ENCODE measurements around the gene LIMCH1.

The LIMCH1 gene

GRCh38 chr4:41624765-41625164, 86.8 kb downstream of the LIMCH1 start:
- Histone ChIP-seq H2BK15ac (ENCODE audit: low read length) (no peak overlapping the region), H3K36me3 (replicated peaks in 1 of 2; ENCODE audit: control insufficient read depth in 2 of 2, insufficient read depth in 2 of 2, low read length in 2 of 2) (peaks cover 0 to 14% of the 10 kb centered on the region in 2 donors), H3K27me3 (ENCODE audit: control insufficient read depth in 3 of 3, insufficient read depth in 3 of 3, low read depth in 1 of 3, low read length in 3 of 3) (no peaks in the 10 kb centered on the region), H3K4me3 (ENCODE audit: low read length in 2 of 2) (no peak overlapping the region), H3K14ac (ENCODE audit: low read length) (no peak overlapping the region), H3K4ac (ENCODE audit: low read length) (no peak overlapping the region), H4K91ac (ENCODE audit: low read depth, low read length, poor library complexity) (no peak overlapping the region), H2BK120ac (ENCODE audit: low read depth, low read length) (no peak overlapping the region), H3K27ac (replicated peaks; ENCODE audit: low read length) (no peak overlapping the region), H2AK5ac (ENCODE audit: low read depth, low read length) (no peak overlapping the region), H2BK12ac (ENCODE audit: low read length) (no peak overlapping the region), H2BK5ac (ENCODE audit: low read length) (no peak overlapping the region), H3K4me1 (ENCODE audit: control insufficient read depth in 2 of 2, insufficient read depth in 1 of 2, low read depth in 1 of 2, low read length in 2 of 2) (peaks cover 0 to 12% of the 10 kb centered on the region in 2 donors), H3K18ac (ENCODE audit: low read length) (no peak overlapping the region), H4K8ac (ENCODE audit: low read depth, low read length) (no peak overlapping the region), H3K79me1 (ENCODE audit: low read depth, low read length) (no peaks in the 10 kb centered on the region), H2AFZ (ENCODE audit: low read length) (no peak overlapping the region), H3K4me2 (ENCODE audit: insufficient read depth, low read length, poor library complexity, severe bottlenecking) (no peak overlapping the region), H3K9me3 (replicated peaks in 1 of 2; ENCODE audit: control insufficient read depth in 2 of 2, insufficient read depth in 1 of 2, low read depth in 1 of 2, low read length in 2 of 2) (no peaks in the 10 kb centered on the region), H3K9ac (ENCODE audit: low read depth, low read length, poor library complexity) (no peak overlapping the region), H3K23ac (ENCODE audit: low read depth, low read length, poor library complexity) (no peak overlapping the region)
- DNase-seq (ENCODE audit: low spot score) = no peak
- WGBS, 2 donors (ENCODE audit: extremely low coverage in 2 of 2, insufficient read length in 2 of 2, insufficient replicate concordance in 1 of 2) = no CpG with 5 or more reads among the region's 3 CpGs

- Histone ChIP-seq H2BK15ac (ENCODE audit: low read length) (no peak overlapping the region), H3K4me1 (ENCODE audit: control insufficient read depth in 2 of 2, insufficient read depth in 1 of 2, low read depth in 1 of 2, low read length in 2 of 2) (peaks cover 0 to 10% of the 10 kb centered on the region in 2 donors), H3K4me3 (ENCODE audit: low read length in 2 of 2) (no peak overlapping the region), H3K36me3 (replicated peaks in 1 of 2; ENCODE audit: control insufficient read depth in 2 of 2, insufficient read depth in 2 of 2, low read length in 2 of 2) (peaks cover 0 to 7% of the 10 kb centered on the region in 2 donors), H3K27ac (replicated peaks; ENCODE audit: low read length) (no peak overlapping the region), H3K79me1 (ENCODE audit: low read depth, low read length) (no peaks in the 10 kb centered on the region), H2AFZ (ENCODE audit: low read length) (no peak overlapping the region), H2AK5ac (ENCODE audit: low read depth, low read length) (no peak overlapping the region), H4K91ac (ENCODE audit: low read depth, low read length, poor library complexity) (no peak overlapping the region), H2BK5ac (ENCODE audit: low read length) (no peak overlapping the region), H3K14ac (ENCODE audit: low read length) (no peak overlapping the region), H3K4ac (ENCODE audit: low read length) (no peak overlapping the region), H3K23ac (ENCODE audit: low read depth, low read length, poor library complexity) (no peak overlapping the region), H4K8ac (ENCODE audit: low read depth, low read length) (no peak overlapping the region), H3K27me3 (ENCODE audit: control insufficient read depth in 3 of 3, insufficient read depth in 3 of 3, low read depth in 1 of 3, low read length in 3 of 3) (no peaks in the 10 kb centered on the region), H3K4me2 (ENCODE audit: insufficient read depth, low read length, poor library complexity, severe bottlenecking) (no peak overlapping the region), H2BK12ac (ENCODE audit: low read length) (no peak overlapping the region), H3K18ac (ENCODE audit: low read length) (no peak overlapping the region), H3K9me3 (replicated peaks in 1 of 2; ENCODE audit: control insufficient read depth in 2 of 2, insufficient read depth in 1 of 2, low read depth in 1 of 2, low read length in 2 of 2) (no peaks in the 10 kb centered on the region), H3K9ac (ENCODE audit: low read depth, low read length, poor library complexity) (no peak overlapping the region), H2BK120ac (ENCODE audit: low read depth, low read length) (no peak overlapping the region)
- no peak for DNase-seq (ENCODE audit: low spot score)
- WGBS, 2 donors (ENCODE audit: extremely low coverage in 2 of 2, insufficient read length in 2 of 2, insufficient replicate concordance in 1 of 2) = no CpG with 5 or more reads among the region's 5 CpGs
Measured at GRCh38 chr4:41625531-41625930, 87.6 kb downstream of the LIMCH1 start.

- H3K79me1 ChIP-seq (ENCODE audit: low read depth, low read length) = no peaks in the 10 kb centered on the region
- no peak overlapping the region for H2BK12ac ChIP-seq (ENCODE audit: low read length)
- H3K4ac ChIP-seq (ENCODE audit: low read length) = no peak overlapping the region
- WGBS, 2 donors (ENCODE audit: extremely low coverage in 2 of 2, insufficient read length in 2 of 2, insufficient replicate concordance in 1 of 2) = no CpG with 5 or more reads among the region's 2 CpGs
- no peak overlapping the region for H3K4me3 ChIP-seq (ENCODE audit: low read length in 2 of 2)
- H2AFZ ChIP-seq (ENCODE audit: low read length) = no peak overlapping the region
- no peak overlapping the region for H3K18ac ChIP-seq (ENCODE audit: low read length)
- no peaks in the 10 kb centered on the region for H3K36me3 ChIP-seq (replicated peaks in 1 of 2; ENCODE audit: control insufficient read depth in 2 of 2, insufficient read depth in 2 of 2, low read length in 2 of 2)
- H2AK5ac ChIP-seq (ENCODE audit: low read depth, low read length) = no peak overlapping the region
- H3K9me3 ChIP-seq (replicated peaks in 1 of 2; ENCODE audit: control insufficient read depth in 2 of 2, insufficient read depth in 1 of 2, low read depth in 1 of 2, low read length in 2 of 2) = no peaks in the 10 kb centered on the region
- no peak overlapping the region for H3K4me2 ChIP-seq (ENCODE audit: insufficient read depth, low read length, poor library complexity, severe bottlenecking)
- no peak overlapping the region for H2BK5ac ChIP-seq (ENCODE audit: low read length)
- H3K14ac ChIP-seq (ENCODE audit: low read length) = no peak overlapping the region
- no peak overlapping the region for H4K8ac ChIP-seq (ENCODE audit: low read depth, low read length)
- H3K27me3 ChIP-seq (ENCODE audit: control insufficient read depth in 3 of 3, insufficient read depth in 3 of 3, low read depth in 1 of 3, low read length in 3 of 3) = no peaks in the 10 kb centered on the region
- H2BK120ac ChIP-seq (ENCODE audit: low read depth, low read length) = no peak overlapping the region
- peaks cover 0 to 16% of the 10 kb centered on the region in 2 donors for H3K4me1 ChIP-seq (ENCODE audit: control insufficient read depth in 2 of 2, insufficient read depth in 1 of 2, low read depth in 1 of 2, low read length in 2 of 2)
- no peak overlapping the region for H4K91ac ChIP-seq (ENCODE audit: low read depth, low read length, poor library complexity)
- H3K9ac ChIP-seq (ENCODE audit: low read depth, low read length, poor library complexity) = no peak overlapping the region
- H2BK15ac ChIP-seq (ENCODE audit: low read length) = no peak overlapping the region
- H3K27ac ChIP-seq (replicated peaks; ENCODE audit: low read length) = no peak overlapping the region
- H3K23ac ChIP-seq (ENCODE audit: low read depth, low read length, poor library complexity) = no peak overlapping the region
- no peak for DNase-seq (ENCODE audit: low spot score)
Measured at GRCh38 chr4:41628936-41629335, 91.0 kb downstream of the LIMCH1 start.

GRCh38 chr4:41631523-41631922, 93.6 kb downstream of the LIMCH1 start:
- Histone ChIP-seq H3K4ac (ENCODE audit: low read length) (no peak overlapping the region), H3K27me3 (ENCODE audit: control insufficient read depth in 3 of 3, insufficient read depth in 3 of 3, low read depth in 1 of 3, low read length in 3 of 3) (no peaks in the 10 kb centered on the region), H3K4me3 (ENCODE audit: low read length in 2 of 2) (no peak overlapping the region), H2BK5ac (ENCODE audit: low read length) (no peak overlapping the region), H3K4me2 (ENCODE audit: insufficient read depth, low read length, poor library complexity, severe bottlenecking) (no peak overlapping the region), H2AK5ac (ENCODE audit: low read depth, low read length) (no peak overlapping the region), H2BK12ac (ENCODE audit: low read length) (no peak overlapping the region), H3K9me3 (replicated peaks in 1 of 2; ENCODE audit: control insufficient read depth in 2 of 2, insufficient read depth in 1 of 2, low read depth in 1 of 2, low read length in 2 of 2) (no peaks in the 10 kb centered on the region), H4K91ac (ENCODE audit: low read depth, low read length, poor library complexity) (no peak overlapping the region), H3K18ac (ENCODE audit: low read length) (no peak overlapping the region), H2BK120ac (ENCODE audit: low read depth, low read length) (no peak overlapping the region), H3K4me1 (ENCODE audit: control insufficient read depth in 2 of 2, insufficient read depth in 1 of 2, low read depth in 1 of 2, low read length in 2 of 2) (peaks cover 0 to 9% of the 10 kb centered on the region in 2 donors), H2AFZ (ENCODE audit: low read length) (no peak overlapping the region), H4K8ac (ENCODE audit: low read depth, low read length) (no peak overlapping the region), H3K79me1 (ENCODE audit: low read depth, low read length) (no peaks in the 10 kb centered on the region), H3K27ac (replicated peaks; ENCODE audit: low read length) (no peak overlapping the region), H3K36me3 (replicated peaks in 1 of 2; ENCODE audit: control insufficient read depth in 2 of 2, insufficient read depth in 2 of 2, low read length in 2 of 2) (peaks cover 0 to 7% of the 10 kb centered on the region in 2 donors), H3K23ac (ENCODE audit: low read depth, low read length, poor library complexity) (no peak overlapping the region), H2BK15ac (ENCODE audit: low read length) (no peak overlapping the region), H3K14ac (ENCODE audit: low read length) (no peak overlapping the region), H3K9ac (ENCODE audit: low read depth, low read length, poor library complexity) (no peak overlapping the region)
- no peak for DNase-seq (ENCODE audit: low spot score)
- no CpG with 5 or more reads among the region's 3 CpGs for whole genome bisulfite sequencing, 2 donors (ENCODE audit: extremely low coverage in 2 of 2, insufficient read length in 2 of 2, insufficient replicate concordance in 1 of 2)
